Measurements from ENCODE around the gene NIPSNAP2. TPM values are rescaled to one million over a fixed set of nuclear protein-coding genes. Genes with fewer than 3 reads are reported as not detected.
"Not testable (repeated sequence)": the region's sequence is repeated elsewhere in the genome, so short reads cannot be mapped to it uniquely, and the experiment has no call there.

NIPSNAP2 gene
- total and polyA plus RNA-seq, 4 experiments from 2014 or later = 29.0 to 94.3 (median 38.1) TPM

GRCh38 chr7:56007167-56007652 lies 42.8 kb downstream of the NIPSNAP2 start:
- no peak overlapping the region for H3K4me3 Mint-ChIP-seq
- intact Hi-C loops (cut with micrococcal nuclease) = no loop called here
- Histone ChIP-seq H3K27ac (ENCODE audit: low read depth, low read length) (no peak overlapping the region), H3K9me3 (ENCODE audit: control insufficient read depth in 1 of 2, low read length in 2 of 2) (no peaks in the 10 kb centered on the region), H3K27me3 (ENCODE audit: insufficient read depth, low read length) (no peaks in the 10 kb centered on the region), H3K4me3 (ENCODE audit: low read length in 2 of 2) (no peak overlapping the region), H3K36me3 (ENCODE audit: insufficient read depth, low read length) (no peaks in the 10 kb centered on the region), H3K4me1 (ENCODE audit: insufficient read depth, low read length) (no peaks in the 10 kb centered on the region)
- peak overlapping the region in 1 of 7 donors; percentile 13 for H3K27ac Mint-ChIP-seq
- no peaks in the 10 kb centered on the region for H3K36me3 Mint-ChIP-seq
- H3K9me3 Mint-ChIP-seq = no peaks in the 10 kb centered on the region
- H3K27me3 Mint-ChIP-seq = no peaks in the 10 kb centered on the region
- ChIA-PET CTCF (ENCODE audit: partially characterized antibody) (interaction anchor here (0.7 to 14.6 kb wide), 8 partner anchors 7 to 67 kb away, joined by 3 to 240 read pairs (median 4); no protein-coding TSS in a partner anchor), POLR2A (ENCODE audit: partially characterized antibody) (no interaction called here)
- no peaks in the 10 kb centered on the region for H3K4me1 Mint-ChIP-seq
- DNase-seq = no peak

DNA sequence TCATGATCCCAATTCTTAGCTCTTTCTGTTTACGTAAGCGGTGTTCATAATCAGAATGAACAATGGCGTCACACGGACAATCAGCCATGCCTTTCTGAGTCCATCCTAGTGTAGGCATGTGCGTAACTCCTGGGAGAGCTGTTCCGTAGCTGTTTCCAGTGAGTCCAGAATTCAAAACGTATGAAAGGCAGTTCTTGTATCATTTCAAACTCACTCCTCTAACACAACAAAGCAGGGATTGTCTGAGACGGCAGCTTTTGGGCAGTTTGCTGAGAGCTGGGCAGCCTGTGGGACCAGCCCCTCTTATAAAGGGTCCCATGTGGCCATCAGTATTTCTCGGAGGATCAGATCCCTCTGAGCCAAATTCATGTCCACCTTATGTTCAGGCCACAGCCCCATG lies 43.5 kb downstream of the NIPSNAP2 start:
- Mint-ChIP-seq H3K27me3 (no peaks in the 10 kb centered on the region), H3K27ac (peak overlapping the region in 2 of 7 donors; percentile 19 to 55), H3K4me1 (no peaks in the 10 kb centered on the region), H3K4me3 (no peak overlapping the region), H3K9me3 (no peaks in the 10 kb centered on the region), H3K36me3 (no peaks in the 10 kb centered on the region)
- Histone ChIP-seq H3K27ac (ENCODE audit: low read depth, low read length) (no peak overlapping the region), H3K27me3 (ENCODE audit: insufficient read depth, low read length) (no peaks in the 10 kb centered on the region), H3K36me3 (ENCODE audit: insufficient read depth, low read length) (no peaks in the 10 kb centered on the region), H3K4me1 (ENCODE audit: insufficient read depth, low read length) (no peaks in the 10 kb centered on the region), H3K4me3 (ENCODE audit: low read length in 2 of 2) (no peak overlapping the region), H3K9me3 (ENCODE audit: control insufficient read depth in 1 of 2, low read length in 2 of 2) (no peaks in the 10 kb centered on the region)
- intact Hi-C loops (cut with micrococcal nuclease) = no loop called here
- DNase-seq = no peak
- ChIA-PET CTCF (ENCODE audit: partially characterized antibody) (interaction anchor here (1.0 to 14.6 kb wide), 4 partner anchors 8 to 66 kb away, joined by 3 to 240 read pairs (median 4); no protein-coding TSS in a partner anchor), POLR2A (ENCODE audit: partially characterized antibody) (no interaction called here)

DNA sequence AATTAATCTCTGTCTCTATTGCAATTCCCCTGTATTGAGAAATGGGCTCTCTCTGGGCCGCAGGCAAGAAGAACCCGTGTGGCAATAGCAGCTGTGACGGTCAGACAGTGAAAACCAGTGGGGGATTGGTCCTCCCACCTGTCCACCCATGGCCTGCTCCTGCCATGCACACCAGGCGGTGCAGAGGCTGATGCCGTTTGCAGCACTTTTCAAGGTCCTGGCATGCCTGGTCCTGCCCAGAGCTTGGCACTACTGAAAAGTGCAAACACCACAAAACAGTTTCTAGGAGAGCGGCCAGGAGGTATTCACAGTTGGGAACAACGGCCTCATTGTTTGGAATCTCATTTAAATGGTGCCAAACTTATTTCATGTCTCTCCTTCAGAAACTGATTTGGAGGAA lies 45.3 kb downstream of the NIPSNAP2 start:
- H3K36me3 ChIP-seq (ENCODE audit: insufficient read depth, low read length) = no peaks in the 10 kb centered on the region
- H3K4me1 Mint-ChIP-seq = no peaks in the 10 kb centered on the region
- no peaks in the 10 kb centered on the region for H3K9me3 Mint-ChIP-seq
- H3K27ac ChIP-seq (ENCODE audit: low read depth, low read length) = no peak overlapping the region
- peak overlapping the region in 1 of 7 donors; percentile 12 for H3K27ac Mint-ChIP-seq
- no peaks in the 10 kb centered on the region for H3K27me3 ChIP-seq (ENCODE audit: insufficient read depth, low read length)
- intact Hi-C loops (cut with micrococcal nuclease) = no loop called here
- no peak overlapping the region for H3K4me3 Mint-ChIP-seq
- no peaks in the 10 kb centered on the region for H3K27me3 Mint-ChIP-seq
- H3K4me3 ChIP-seq (ENCODE audit: low read length in 2 of 2) = no peak overlapping the region
- H3K36me3 Mint-ChIP-seq = no peaks in the 10 kb centered on the region
- ChIA-PET POLR2A (ENCODE audit: partially characterized antibody) (no interaction called here), CTCF (ENCODE audit: partially characterized antibody) (interaction anchor here (14.6 kb wide), 1 partner anchor 65 kb away, joined by 240 read pairs; no protein-coding TSS in a partner anchor)
- no peak for DNase-seq
- H3K4me1 ChIP-seq (ENCODE audit: insufficient read depth, low read length) = no peaks in the 10 kb centered on the region
- H3K9me3 ChIP-seq (ENCODE audit: control insufficient read depth in 1 of 2, low read length in 2 of 2) = no peaks in the 10 kb centered on the region

DNA sequence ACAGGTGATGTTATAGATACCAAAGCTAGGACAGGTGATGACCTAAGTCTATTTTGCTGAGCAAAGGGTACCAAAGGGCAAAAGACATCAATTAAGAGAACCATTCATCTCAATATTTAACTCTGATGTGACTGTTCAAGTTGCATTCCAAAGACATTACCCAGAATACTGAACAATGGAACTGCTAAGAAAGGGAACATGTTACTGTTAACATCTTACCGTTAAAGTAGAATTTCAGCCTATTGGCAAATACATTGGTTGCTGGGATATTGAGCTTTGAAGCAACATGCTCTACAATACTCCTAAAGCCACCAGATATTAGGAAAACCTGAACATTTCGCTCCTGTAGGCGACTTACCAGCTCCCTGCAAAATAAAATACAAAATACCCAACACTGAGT lies 52.6 kb downstream of the NIPSNAP2 start:
- CTCF ChIA-PET (ENCODE audit: partially characterized antibody); H3K9me3 Mint-ChIP-seq; H3K9me3 ChIP-seq (ENCODE audit: control insufficient read depth in 1 of 2, low read length in 2 of 2); H3K4me3 Mint-ChIP-seq; H3K36me3 Mint-ChIP-seq; H3K4me1 Mint-ChIP-seq; H3K27ac Mint-ChIP-seq; POLR2A ChIA-PET (ENCODE audit: partially characterized antibody); H3K27me3 Mint-ChIP-seq; H3K27ac ChIP-seq (ENCODE audit: low read depth, low read length); H3K4me1 ChIP-seq (ENCODE audit: insufficient read depth, low read length); DNase-seq; intact Hi-C loops (cut with micrococcal nuclease); H3K36me3 ChIP-seq (ENCODE audit: insufficient read depth, low read length); H3K27me3 ChIP-seq (ENCODE audit: insufficient read depth, low read length); H3K4me3 ChIP-seq (ENCODE audit: low read length in 2 of 2): not testable (repeated sequence)

GRCh38 chr7:56019501-56019900 lies 55.1 kb downstream of the NIPSNAP2 start:
- H3K36me3 ChIP-seq (ENCODE audit: insufficient read depth, low read length) = no peaks in the 10 kb centered on the region
- H3K4me1 ChIP-seq (ENCODE audit: insufficient read depth, low read length) = no peaks in the 10 kb centered on the region
- no peak overlapping the region for H3K4me3 ChIP-seq (ENCODE audit: low read length in 2 of 2)
- POLR2A ChIA-PET (ENCODE audit: partially characterized antibody) = interaction anchor here (1.2 kb wide), 1 partner anchor 19 kb away, joined by 3 read pairs; no protein-coding TSS in a partner anchor
- intact Hi-C loops (cut with micrococcal nuclease) = no loop called here
- H3K9me3 Mint-ChIP-seq = no peaks in the 10 kb centered on the region
- no peak overlapping the region for H3K4me3 Mint-ChIP-seq
- H3K36me3 Mint-ChIP-seq = no peaks in the 10 kb centered on the region
- H3K27me3 ChIP-seq (ENCODE audit: insufficient read depth, low read length) = no peaks in the 10 kb centered on the region
- H3K27ac Mint-ChIP-seq = no peak overlapping the region
- CTCF ChIA-PET (ENCODE audit: partially characterized antibody) = interaction anchor here (1.5 kb wide), 1 partner anchor 54 kb away, joined by 6 read pairs; no protein-coding TSS in a partner anchor
- peaks cover 0 to 2% (median 0%) of the 10 kb centered on the region in 4 donors for H3K4me1 Mint-ChIP-seq
- no peak for DNase-seq
- no peaks in the 10 kb centered on the region for H3K27me3 Mint-ChIP-seq
- no peaks in the 10 kb centered on the region for H3K9me3 ChIP-seq (ENCODE audit: control insufficient read depth in 1 of 2, low read length in 2 of 2)
- H3K27ac ChIP-seq (ENCODE audit: low read depth, low read length) = no peak overlapping the region

DNA sequence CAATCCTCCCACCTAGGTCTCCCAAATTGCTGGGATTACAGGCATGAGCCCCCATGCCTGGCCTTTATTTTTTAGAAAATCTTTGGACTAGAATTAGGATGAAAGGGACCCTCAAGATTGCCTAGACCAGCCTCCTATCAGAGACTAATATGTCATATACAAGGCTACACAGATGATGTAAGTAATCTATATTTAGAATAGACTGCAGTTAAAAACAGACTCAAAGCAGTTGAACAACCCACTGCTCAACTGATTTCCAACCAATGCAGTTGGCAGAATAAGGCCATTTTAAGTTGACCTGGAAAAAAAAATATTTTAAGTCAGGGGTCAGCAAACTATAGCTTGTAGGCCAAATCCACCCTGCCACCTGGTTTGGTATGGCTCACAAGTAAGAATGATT lies 59.1 kb downstream of the NIPSNAP2 start:
- H3K27ac Mint-ChIP-seq = no peak overlapping the region
- no peaks in the 10 kb centered on the region for H3K9me3 ChIP-seq (ENCODE audit: control insufficient read depth in 1 of 2, low read length in 2 of 2)
- no peaks in the 10 kb centered on the region for H3K27me3 ChIP-seq (ENCODE audit: insufficient read depth, low read length)
- H3K4me1 Mint-ChIP-seq = peaks cover 0 to 3% (median 0%) of the 10 kb centered on the region in 4 donors
- CTCF ChIA-PET (ENCODE audit: partially characterized antibody) = no interaction called here
- POLR2A ChIA-PET (ENCODE audit: partially characterized antibody) = no interaction called here
- intact Hi-C loops (cut with micrococcal nuclease) = no loop called here
- no peak overlapping the region for H3K27ac ChIP-seq (ENCODE audit: low read depth, low read length)
- H3K4me3 Mint-ChIP-seq = no peak overlapping the region
- H3K27me3 Mint-ChIP-seq = no peaks in the 10 kb centered on the region
- no peaks in the 10 kb centered on the region for H3K4me1 ChIP-seq (ENCODE audit: insufficient read depth, low read length)
- no peaks in the 10 kb centered on the region for H3K36me3 Mint-ChIP-seq
- no peak for DNase-seq
- no peaks in the 10 kb centered on the region for H3K9me3 Mint-ChIP-seq
- H3K4me3 ChIP-seq (ENCODE audit: low read length in 2 of 2) = no peak overlapping the region
- H3K36me3 ChIP-seq (ENCODE audit: insufficient read depth, low read length) = no peaks in the 10 kb centered on the region

DNA sequence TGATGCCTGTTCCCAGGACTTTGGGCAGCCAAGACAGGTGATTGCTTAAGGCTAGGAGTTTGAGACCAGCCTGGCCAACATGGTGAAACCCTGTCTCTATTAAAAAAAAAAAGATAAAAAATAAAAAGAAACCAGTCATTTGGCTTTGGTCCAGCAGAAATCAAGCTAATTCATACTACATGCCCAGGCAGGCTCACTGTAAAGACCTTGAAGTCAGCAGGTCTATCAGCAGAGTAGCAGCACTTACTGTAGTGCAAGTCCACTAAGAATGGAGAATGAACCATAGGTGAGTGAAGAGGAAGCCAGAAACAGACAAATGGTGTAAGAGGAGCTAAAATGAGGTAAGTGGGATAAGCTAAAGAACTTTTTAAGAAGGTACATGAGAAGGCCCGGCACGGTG lies 62.2 kb downstream of the NIPSNAP2 start:
- CTCF ChIA-PET (ENCODE audit: partially characterized antibody) = interaction anchor here (1.0 kb wide), 1 partner anchor 22 kb away, joined by 7 read pairs; no protein-coding TSS in a partner anchor
- Mint-ChIP-seq H3K36me3 (no peaks in the 10 kb centered on the region), H3K9me3 (no peaks in the 10 kb centered on the region), H3K4me1 (peaks cover 0 to 1% (median 0%) of the 10 kb centered on the region in 4 donors), H3K4me3 (peak overlapping the region in 1 of 8 donors; percentile 4), H3K27me3 (no peaks in the 10 kb centered on the region), H3K27ac (no peak overlapping the region)
- no peaks in the 10 kb centered on the region for H3K27me3 ChIP-seq (ENCODE audit: insufficient read depth, low read length)
- POLR2A ChIA-PET (ENCODE audit: partially characterized antibody) = interaction anchor here (0.9 kb wide), 1 partner anchor 8 kb away, joined by 3 read pairs; no protein-coding TSS in a partner anchor
- no peak for DNase-seq
- intact Hi-C loops (cut with micrococcal nuclease) = no loop called here
- H3K4me1 ChIP-seq (ENCODE audit: insufficient read depth, low read length) = no peaks in the 10 kb centered on the region
- no peaks in the 10 kb centered on the region for H3K36me3 ChIP-seq (ENCODE audit: insufficient read depth, low read length)
- no peak overlapping the region for H3K4me3 ChIP-seq (ENCODE audit: low read length in 2 of 2)
- H3K9me3 ChIP-seq (ENCODE audit: control insufficient read depth in 1 of 2, low read length in 2 of 2) = no peaks in the 10 kb centered on the region
- no peak overlapping the region for H3K27ac ChIP-seq (ENCODE audit: low read depth, low read length)

All from CD4-positive, alpha-beta memory T cell (primary cell).